ENCODE measurements around the gene MAPK12.

Gene MAPK12

GRCh38 chr22:50272044-50272802 lies 10.7 kb upstream of the MAPK12 start:
- no peak overlapping the region for H3K4ac ChIP-seq (ENCODE audit: low read length)
- H3K27ac ChIP-seq (replicated peaks; ENCODE audit: low read length), result peak overlapping the region; percentile 82
- H3K14ac ChIP-seq (ENCODE audit: low read length), result no peak overlapping the region
- peak overlapping the region; percentile 96 for H3K18ac ChIP-seq (ENCODE audit: low read length)
- H2BK15ac ChIP-seq (ENCODE audit: low read length), result peak overlapping the region; percentile 23
- no peak overlapping the region for H4K91ac ChIP-seq (ENCODE audit: low read depth, low read length, poor library complexity)
- H2BK5ac ChIP-seq (ENCODE audit: low read length), result peak overlapping the region; percentile 83
- peak overlapping the region; percentile 92 for H2BK120ac ChIP-seq (ENCODE audit: low read depth, low read length)
- H3K4me1 ChIP-seq (ENCODE audit: control insufficient read depth in 2 of 2, insufficient read depth in 1 of 2, low read depth in 1 of 2, low read length in 2 of 2), result peaks cover 26 to 29% of the 10 kb centered on the region in 2 donors
- no peak overlapping the region for H3K23ac ChIP-seq (ENCODE audit: low read depth, low read length, poor library complexity)
- H3K9me3 ChIP-seq (replicated peaks in 1 of 2; ENCODE audit: control insufficient read depth in 2 of 2, insufficient read depth in 1 of 2, low read depth in 1 of 2, low read length in 2 of 2), result peaks cover 5 to 7% of the 10 kb centered on the region in 2 donors
- H3K27me3 ChIP-seq (ENCODE audit: control insufficient read depth in 3 of 3, insufficient read depth in 3 of 3, low read depth in 1 of 3, low read length in 3 of 3), result peaks cover 0 to 9% (median 0%) of the 10 kb centered on the region in 3 experiments
- peak overlapping the region; percentile 60 for H3K4me2 ChIP-seq (ENCODE audit: insufficient read depth, low read length, poor library complexity, severe bottlenecking)
- peak overlapping the region; percentile 46 for H3K9ac ChIP-seq (ENCODE audit: low read depth, low read length, poor library complexity)
- DNase-seq (ENCODE audit: low spot score), result peak; percentile 24
- H2AK5ac ChIP-seq (ENCODE audit: low read depth, low read length), result peak overlapping the region; percentile 90
- peaks cover 5% of the 10 kb centered on the region for H3K79me1 ChIP-seq (ENCODE audit: low read depth, low read length)
- no peak overlapping the region for H3K4me3 ChIP-seq (ENCODE audit: low read length in 2 of 2)
- H2BK12ac ChIP-seq (ENCODE audit: low read length), result no peak overlapping the region
- no peak overlapping the region for H4K8ac ChIP-seq (ENCODE audit: low read depth, low read length)
- H3K36me3 ChIP-seq (replicated peaks in 1 of 2; ENCODE audit: control insufficient read depth in 2 of 2, insufficient read depth in 2 of 2, low read length in 2 of 2), result peaks cover 19 to 33% of the 10 kb centered on the region in 2 donors
- no CpG with 5 or more reads among the region's 26 CpGs for WGBS, 2 donors (ENCODE audit: extremely low coverage in 2 of 2, insufficient read length in 2 of 2, insufficient replicate concordance in 1 of 2)
- H2AFZ ChIP-seq (ENCODE audit: low read length), result peak overlapping the region; percentile 55

- no CpG with 5 or more reads among the region's 45 CpGs for WGBS, 2 donors (ENCODE audit: extremely low coverage in 2 of 2, insufficient read length in 2 of 2, insufficient replicate concordance in 1 of 2)
- Histone ChIP-seq H3K14ac (ENCODE audit: low read length) (no peak overlapping the region), H3K4me2 (ENCODE audit: insufficient read depth, low read length, poor library complexity, severe bottlenecking) (peak overlapping the region; percentile 83), H3K18ac (ENCODE audit: low read length) (peak overlapping the region; percentile 76), H3K4me3 (ENCODE audit: low read length in 2 of 2) (peak overlapping the region; percentile 35 to 67), H3K9ac (ENCODE audit: low read depth, low read length, poor library complexity) (peak overlapping the region; percentile 60), H3K4ac (ENCODE audit: low read length) (no peak overlapping the region), H3K4me1 (ENCODE audit: control insufficient read depth in 2 of 2, insufficient read depth in 1 of 2, low read depth in 1 of 2, low read length in 2 of 2) (peaks cover 26 to 29% of the 10 kb centered on the region in 2 donors), H3K36me3 (replicated peaks in 1 of 2; ENCODE audit: control insufficient read depth in 2 of 2, insufficient read depth in 2 of 2, low read length in 2 of 2) (peaks cover 16 to 31% of the 10 kb centered on the region in 2 donors), H2AK5ac (ENCODE audit: low read depth, low read length) (peak overlapping the region; percentile 93), H3K23ac (ENCODE audit: low read depth, low read length, poor library complexity) (no peak overlapping the region), H3K79me1 (ENCODE audit: low read depth, low read length) (peaks cover 5% of the 10 kb centered on the region), H4K91ac (ENCODE audit: low read depth, low read length, poor library complexity) (no peak overlapping the region), H2AFZ (ENCODE audit: low read length) (peak overlapping the region; percentile 83), H3K9me3 (replicated peaks in 1 of 2; ENCODE audit: control insufficient read depth in 2 of 2, insufficient read depth in 1 of 2, low read depth in 1 of 2, low read length in 2 of 2) (peaks cover 7 to 9% of the 10 kb centered on the region in 2 donors), H3K27ac (replicated peaks; ENCODE audit: low read length) (peak overlapping the region; percentile 93), H2BK5ac (ENCODE audit: low read length) (peak overlapping the region; percentile 87), H2BK15ac (ENCODE audit: low read length) (peak overlapping the region; percentile 92), H2BK12ac (ENCODE audit: low read length) (no peak overlapping the region), H3K27me3 (ENCODE audit: control insufficient read depth in 3 of 3, insufficient read depth in 3 of 3, low read depth in 1 of 3, low read length in 3 of 3) (peaks cover 0 to 9% (median 0%) of the 10 kb centered on the region in 3 experiments), H4K8ac (ENCODE audit: low read depth, low read length) (no peak overlapping the region), H2BK120ac (ENCODE audit: low read depth, low read length) (no peak overlapping the region)
- DNase-seq (ENCODE audit: low spot score), result peak; percentile 89
These were observed 10.1 kb upstream of the MAPK12 start for GRCh38 chr22:50271519-50271970.

GRCh38 chr22:50270666-50271394 lies 9.3 kb upstream of the MAPK12 start:
- Histone ChIP-seq H3K4me3 (ENCODE audit: low read length in 2 of 2) (peak overlapping the region; percentile 66 to 67), H3K4ac (ENCODE audit: low read length) (no peak overlapping the region), H2BK12ac (ENCODE audit: low read length) (no peak overlapping the region), H3K27ac (replicated peaks; ENCODE audit: low read length) (peak overlapping the region; percentile 93), H3K36me3 (replicated peaks in 1 of 2; ENCODE audit: control insufficient read depth in 2 of 2, insufficient read depth in 2 of 2, low read length in 2 of 2) (peaks cover 9 to 28% of the 10 kb centered on the region in 2 donors), H3K23ac (ENCODE audit: low read depth, low read length, poor library complexity) (peak overlapping the region; percentile 67), H3K14ac (ENCODE audit: low read length) (no peak overlapping the region), H3K79me1 (ENCODE audit: low read depth, low read length) (peaks cover 2% of the 10 kb centered on the region), H3K9me3 (replicated peaks in 1 of 2; ENCODE audit: control insufficient read depth in 2 of 2, insufficient read depth in 1 of 2, low read depth in 1 of 2, low read length in 2 of 2) (peaks cover 4 to 6% of the 10 kb centered on the region in 2 donors), H3K27me3 (ENCODE audit: control insufficient read depth in 3 of 3, insufficient read depth in 3 of 3, low read depth in 1 of 3, low read length in 3 of 3) (peaks cover 0 to 9% (median 0%) of the 10 kb centered on the region in 3 experiments), H3K4me1 (ENCODE audit: control insufficient read depth in 2 of 2, insufficient read depth in 1 of 2, low read depth in 1 of 2, low read length in 2 of 2) (peaks cover 26 to 29% of the 10 kb centered on the region in 2 donors), H2AFZ (ENCODE audit: low read length) (peak overlapping the region; percentile 83), H3K18ac (ENCODE audit: low read length) (peak overlapping the region; percentile 94), H2AK5ac (ENCODE audit: low read depth, low read length) (peak overlapping the region; percentile 93), H3K4me2 (ENCODE audit: insufficient read depth, low read length, poor library complexity, severe bottlenecking) (peak overlapping the region; percentile 83), H2BK120ac (ENCODE audit: low read depth, low read length) (peak overlapping the region; percentile 63), H4K91ac (ENCODE audit: low read depth, low read length, poor library complexity) (no peak overlapping the region), H3K9ac (ENCODE audit: low read depth, low read length, poor library complexity) (no peak overlapping the region), H2BK15ac (ENCODE audit: low read length) (peak overlapping the region; percentile 92), H4K8ac (ENCODE audit: low read depth, low read length) (no peak overlapping the region), H2BK5ac (ENCODE audit: low read length) (peak overlapping the region; percentile 87)
- WGBS, 2 donors (ENCODE audit: extremely low coverage in 2 of 2, insufficient read length in 2 of 2, insufficient replicate concordance in 1 of 2), result no CpG with 5 or more reads among the region's 53 CpGs
- peak; percentile 82 for DNase-seq (ENCODE audit: low spot score)

Measured in neuronal stem cell (in vitro differentiated cells).